GM23338 (cell line): Measurements from ENCODE around the gene S100A3. TPM values are rescaled to one million over a fixed set of nuclear protein-coding genes. Genes with fewer than 3 reads are reported as not detected.

ENCODE experiments used
- ATAC-seq: fragments of 200-7000 bp; cut with Tn5 transposase; 3 replicates; pipeline ENCODE4 v1.9.1; 2020
- DNase-seq: peaks from one replicate; pipeline ENCODE4 v3.0.0-alpha.2; 2015; ENCODE audit warnings: low spot score
- H2AFZ ChIP-seq: fragments of 200-600 bp; sonication (generic); 2 replicates; pipeline ENCODE4 v1.8.0; 2016; ENCODE audit warnings: antibody characterized with exemption, mild to moderate bottlenecking, moderate library complexity
- H3F3A ChIP-seq: fragments of 200-600 bp; sonication (generic); replicated peaks from 2 replicates; pipeline ENCODE4 v1.8.0; 2017; ENCODE audit warnings: antibody characterized with exemption, mixed run types, low read depth
- H3K27ac ChIP-seq: fragments of 200-600 bp; sonication (generic); 2 replicates; pipeline ENCODE4 v1.6.1; 2016; ENCODE audit warnings: low read depth
- H3K27me3 ChIP-seq: fragments of 200-600 bp; sonication (generic); 2 replicates; pipeline ENCODE4 v1.8.0; 2016; ENCODE audit warnings: mild to moderate bottlenecking, mixed run types, moderate library complexity; ENCODE audit not compliant: insufficient read depth
- H3K36me3 ChIP-seq: fragments of 200-600 bp; sonication (generic); 2 replicates; pipeline ENCODE4 v1.8.0; 2016; ENCODE audit warnings: mild to moderate bottlenecking; ENCODE audit not compliant: insufficient read depth
- H3K4me1 ChIP-seq: fragments of 200-600 bp; sonication (generic); 2 replicates; pipeline ENCODE4 v1.8.0; 2016; ENCODE audit warnings: mild to moderate bottlenecking, moderate library complexity; ENCODE audit not compliant: insufficient read depth
- H3K4me2 ChIP-seq: fragments of 200-600 bp; sonication (generic); 2 replicates; pipeline ENCODE4 v1.7.1; 2017; ENCODE audit warnings: mixed run types
- H3K4me3 ChIP-seq: fragments of 200-600 bp; sonication (generic); 2 replicates; pipeline ENCODE4 v1.6.1; 2016; ENCODE audit warnings: mixed run types
- H3K79me2 ChIP-seq: fragments of 200-600 bp; sonication (generic); replicated peaks from 2 replicates; pipeline ENCODE4 v1.8.0; 2017; ENCODE audit warnings: mild to moderate bottlenecking; ENCODE audit not compliant: insufficient read depth
- H3K9me2 ChIP-seq: fragments of 200-600 bp; sonication (generic); 2 replicates; pipeline ENCODE4 v1.8.0; 2017; ENCODE audit not compliant: insufficient read depth
- H4K20me1 ChIP-seq: fragments of 200-600 bp; sonication (generic); replicated peaks from 2 replicates; pipeline ENCODE4 v1.8.0; 2017; ENCODE audit warnings: mild to moderate bottlenecking; ENCODE audit not compliant: insufficient read depth
- H3K27ac Mint-ChIP-seq: 2 replicates; pipeline ENCODE4 v1.8.0; 2020; ENCODE audit warnings: inconsistent platforms, mild to moderate bottlenecking, moderate library complexity, mixed read lengths
- H3K27me3 Mint-ChIP-seq: 3 replicates; pipeline ENCODE4 v1.8.0; 2022; ENCODE audit warnings: low read depth, mild to moderate bottlenecking, moderate library complexity, mixed read lengths, inconsistent platforms; ENCODE audit not compliant: insufficient read depth, poor library complexity
- H3K36me3 Mint-ChIP-seq: 3 replicates; pipeline ENCODE4 v1.8.0; 2021; ENCODE audit warnings: low read depth, mild to moderate bottlenecking, inconsistent platforms, moderate library complexity, mixed read lengths
- H3K4me1 Mint-ChIP-seq: 3 replicates; pipeline ENCODE4 v1.8.0; 2020; ENCODE audit warnings: mild to moderate bottlenecking, inconsistent platforms, mixed read lengths
- H3K4me3 Mint-ChIP-seq: 3 replicates; pipeline ENCODE4 v1.8.0; 2021; ENCODE audit warnings: moderate library complexity, mild to moderate bottlenecking, inconsistent platforms, mixed read lengths
- H3K9me3 Mint-ChIP-seq: 3 replicates; pipeline ENCODE4 v1.8.0; 2020; ENCODE audit warnings: moderate library complexity, mild to moderate bottlenecking, inconsistent platforms, mixed read lengths
- CREB1 ChIP-seq: fragments of 250-450 bp; sonication (Bioruptor Pico); IDR thresholded peaks from 2 replicates; pipeline ENCODE4 v1.5.0; 2020; ENCODE audit warnings: low read depth, mild to moderate bottlenecking, moderate library complexity
- EZH2 ChIP-seq: fragments of 200-600 bp; sonication (generic); IDR thresholded peaks from one replicate; pipeline ENCODE4 v1.8.0; 2017; ENCODE audit warnings: antibody characterized with exemption, mild to moderate bottlenecking, low read depth; ENCODE audit not compliant: unreplicated experiment
- EZH2phosphoT487 ChIP-seq: fragments of 200-600 bp; sonication (generic); IDR thresholded peaks from one replicate; pipeline ENCODE4 v1.8.1; 2018; ENCODE audit warnings: antibody characterized with exemption; ENCODE audit not compliant: unreplicated experiment
- STAT1 ChIP-seq: IDR thresholded peaks from one replicate; pipeline ENCODE4 v1.6.1; 2016; ENCODE audit warnings: antibody characterized with exemption; ENCODE audit not compliant: unreplicated experiment
- ZNF331 ChIP-seq: fragments of 250-450 bp; sonication (Bioruptor Pico); IDR thresholded peaks from 2 replicates; pipeline ENCODE4 v1.5.0; 2020; ENCODE audit warnings: low read depth, mild to moderate bottlenecking, moderate library complexity
- ZNF462 ChIP-seq: fragments of 250-450 bp; sonication (Bioruptor Pico); IDR thresholded peaks from 2 replicates; pipeline ENCODE4 v1.5.0; 2020; ENCODE audit warnings: mild to moderate bottlenecking, moderate library complexity
- polyA plus RNA-seq: library from polyadenylated mRNA; unstranded; fragments of >200 nt; fragmentation: Nextera tagmentation; extraction: Ambion mirVana; gene quantifications from 2 replicates; pipeline ENCODE4 v1.2.1, GENCODE V29; 2016
- total RNA-seq: library from RNA; depleted of rRNA; stranded (reverse); fragments of >200 nt; shearing (Covaris generic); gene quantifications from 2 replicates; pipeline ENCODE4 v1.2.3, GENCODE V29; 2014
- TF ChIP-seq, protein P1 (sequence below), 2 experiments: fragments of 200-600 bp in 1 of 2; sonication (generic) in 1 of 2; conservative IDR thresholded peaks; 2 replicates each; pipeline versions ENCODE4 v1.5.1 to v1.6.1; 2016 to 2017; ENCODE audit warnings: antibody characterized with exemption in 2 of 2, low read depth in 2 of 2, mild to moderate bottlenecking in 2 of 2, moderate library complexity in 1 of 2

S100A3 gene
- total and polyA plus RNA-seq, 2 experiments from 2014 or later: not detected

DNA sequence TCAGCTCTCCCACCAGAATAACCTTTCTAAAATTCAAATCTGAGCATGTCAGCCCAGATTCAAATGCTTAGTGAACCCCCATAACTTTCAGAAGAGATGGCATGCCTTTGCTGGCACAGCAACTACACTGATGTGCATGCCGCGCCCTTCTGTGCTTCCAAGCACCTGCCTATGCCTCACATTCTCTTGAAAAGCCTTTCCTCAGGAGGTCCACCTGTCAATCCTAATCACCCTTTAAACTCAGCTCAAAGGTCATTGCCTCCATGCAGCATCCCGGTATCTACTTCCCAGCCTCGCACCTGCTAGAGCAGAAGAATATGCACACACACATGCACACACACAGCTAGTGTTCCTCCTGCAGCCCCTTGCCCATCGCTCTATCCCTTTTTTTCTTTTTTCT lies 21.8 kb upstream of the S100A3 start:
- Mint-ChIP-seq H3K4me1 (peaks cover 29% of the 10 kb centered on the region), H3K27ac (no peak overlapping the region), H3K27me3 (peaks cover 14% of the 10 kb centered on the region), H3K36me3 (no peaks in the 10 kb centered on the region; the same call in 1 of the 3 replicates), H3K4me3 (no peak overlapping the region), H3K9me3 (peaks cover 20% of the 10 kb centered on the region; the same call in 2 of the 3 replicates)
- TF ChIP-seq EZH2 (no peak), ZNF331 (CRISPR knock-in tag) (no peak), ZNF462 (CRISPR knock-in tag) (no peak), STAT1 (no peak), EZH2phosphoT487 (no peak), CREB1 (no peak)
- TF ChIP-seq, protein P1, sequence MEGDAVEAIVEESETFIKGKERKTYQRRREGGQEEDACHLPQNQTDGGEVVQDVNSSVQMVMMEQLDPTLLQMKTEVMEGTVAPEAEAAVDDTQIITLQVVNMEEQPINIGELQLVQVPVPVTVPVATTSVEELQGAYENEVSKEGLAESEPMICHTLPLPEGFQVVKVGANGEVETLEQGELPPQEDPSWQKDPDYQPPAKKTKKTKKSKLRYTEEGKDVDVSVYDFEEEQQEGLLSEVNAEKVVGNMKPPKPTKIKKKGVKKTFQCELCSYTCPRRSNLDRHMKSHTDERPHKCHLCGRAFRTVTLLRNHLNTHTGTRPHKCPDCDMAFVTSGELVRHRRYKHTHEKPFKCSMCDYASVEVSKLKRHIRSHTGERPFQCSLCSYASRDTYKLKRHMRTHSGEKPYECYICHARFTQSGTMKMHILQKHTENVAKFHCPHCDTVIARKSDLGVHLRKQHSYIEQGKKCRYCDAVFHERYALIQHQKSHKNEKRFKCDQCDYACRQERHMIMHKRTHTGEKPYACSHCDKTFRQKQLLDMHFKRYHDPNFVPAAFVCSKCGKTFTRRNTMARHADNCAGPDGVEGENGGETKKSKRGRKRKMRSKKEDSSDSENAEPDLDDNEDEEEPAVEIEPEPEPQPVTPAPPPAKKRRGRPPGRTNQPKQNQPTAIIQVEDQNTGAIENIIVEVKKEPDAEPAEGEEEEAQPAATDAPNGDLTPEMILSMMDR (conservative IDR thresholded peaks at IDR 0.05; ENCODE audit: low read depth in 2 of 2): no peak
- DNase-seq (no peak), ATAC-seq (no peak)
- H3K27ac ChIP-seq: no peak overlapping the region
- no peak overlapping the region for H2AFZ ChIP-seq
- H3K4me3 ChIP-seq: no peak overlapping the region
- H3K79me2 ChIP-seq: no peaks in the 10 kb centered on the region
- no peak overlapping the region for H3K4me2 ChIP-seq
- H3K27me3 ChIP-seq: no peaks in the 10 kb centered on the region
- peaks cover 6% of the 10 kb centered on the region; the same call in 1 of the 2 replicates for H3F3A ChIP-seq
- H3K9me2 ChIP-seq: no peaks in the 10 kb centered on the region
- no peaks in the 10 kb centered on the region for H3K36me3 ChIP-seq
- H4K20me1 ChIP-seq: no peaks in the 10 kb centered on the region
- peaks cover 18% of the 10 kb centered on the region for H3K4me1 ChIP-seq
